ENCODE results near the gene GOLGB1. TPM values are rescaled to one million over a fixed set of nuclear protein-coding genes. Genes with fewer than 3 reads are reported as not detected.

Gene GOLGB1
- total and polyA plus RNA-seq, 2 donors (not counting 3 experiments of a cell fraction or from before 2014, with no cell fraction given) = 7.4 to 42.7 TPM

- dilution Hi-C loops (cut with MboI; ENCODE audit: extremely low pct_ligation_motif_present, low sequenced_read_pairs) = no loop called here
- no peak overlapping the region for H3K9ac ChIP-seq (replicated peaks; ENCODE audit: extremely low read depth, insufficient read depth, low read length)
- H3K4me1 ChIP-seq (ENCODE audit: control insufficient read depth, extremely low read depth, insufficient read depth, low read length) = no peaks in the 10 kb centered on the region
- ChIA-PET POLR2A (no interaction called here), CTCF (no interaction called here)
- no peak overlapping the region for H3K27ac ChIP-seq (ENCODE audit: insufficient read depth, low read depth, low read length)
- no TSS peak for BruUV-seq (replicated peaks)
- no peaks in the 10 kb centered on the region for H3K9me3 ChIP-seq (replicated peaks; ENCODE audit: control insufficient read depth, insufficient read depth, low read length)
- no peak for FAIRE-seq
- peaks cover 2% of the 10 kb centered on the region in 2 experiments for H3K36me3 ChIP-seq (ENCODE audit: control insufficient read depth in 2 of 2, extremely low read depth in 1 of 2, insufficient read depth in 2 of 2, low read length in 2 of 2)
- no peaks in the 10 kb centered on the region for H4K20me1 ChIP-seq (replicated peaks; ENCODE audit: control insufficient read depth, extremely low read depth, insufficient read depth, low read length)
- no peak for DNase-seq (ENCODE audit: low read depth, low spot score)
- no peaks in the 10 kb centered on the region for H3K9me1 ChIP-seq (replicated peaks; ENCODE audit: control insufficient read depth, extremely low read depth, insufficient read depth, low read length)
- H3K27me3 ChIP-seq (ENCODE audit: control insufficient read depth in 2 of 2, insufficient read depth in 2 of 2, low read length in 2 of 2) = no peaks in the 10 kb centered on the region
- no peak overlapping the region for H3K4me3 ChIP-seq (replicated peaks in 1 of 3; ENCODE audit: insufficient read depth in 1 of 3, low read depth in 1 of 3, low read length in 3 of 3)
- intact Hi-C loops (cut with micrococcal nuclease) = no loop called here
- no peak overlapping the region for H3K4me2 ChIP-seq (ENCODE audit: insufficient read depth, low read length)
- no peak overlapping the region for H2AFZ ChIP-seq (ENCODE audit: low read depth, low read length)
- TF ChIP-seq GATA2 (IDR thresholded peaks at IDR 0.05; ENCODE audit: insufficient read depth, insufficient read length, low read depth, low read length) = no peak
- TF ChIP-seq, protein P1, sequence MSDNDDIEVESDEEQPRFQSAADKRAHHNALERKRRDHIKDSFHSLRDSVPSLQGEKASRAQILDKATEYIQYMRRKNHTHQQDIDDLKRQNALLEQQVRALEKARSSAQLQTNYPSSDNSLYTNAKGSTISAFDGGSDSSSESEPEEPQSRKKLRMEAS (IDR thresholded peaks at IDR 0.05; ENCODE audit: insufficient read depth, insufficient read length) = no peak
- no peak for TF ChIP-seq CTCF (IDR thresholded peaks at IDR 0.05; ENCODE audit: extremely low read depth in 1 of 2, insufficient read depth in 1 of 2, low read depth in 1 of 2, low read length in 2 of 2)
- no peak for TF ChIP-seq EZH2 (IDR thresholded peaks at IDR 0.05; ENCODE audit: borderline replicate concordance, low read depth, low read length, severe bottlenecking)
- TF ChIP-seq JUN (IDR thresholded peaks at IDR 0.05; ENCODE audit: borderline replicate concordance, insufficient read depth, insufficient read length, low read depth) = no peak
- TF ChIP-seq POLR2A (IDR thresholded peaks at IDR 0.05; ENCODE audit: low read depth, low read length) = no peak
- no peak for TF ChIP-seq POLR2AphosphoS5 (IDR thresholded peaks at IDR 0.05; ENCODE audit: insufficient read depth, low read depth, low read length)
- TF ChIP-seq FOS (IDR thresholded peaks at IDR 0.05; ENCODE audit: borderline replicate concordance, insufficient read depth, low read length) = no peak
- no peak for TF ChIP-seq MYC (IDR thresholded peaks at IDR 0.05; ENCODE audit: low read depth, low read length)
- no peaks in the 10 kb centered on the region for H3K79me2 ChIP-seq (ENCODE audit: control insufficient read depth, insufficient read depth, low read length)
Measured at GRCh38 chr3:121629601-121630000, 119.9 kb downstream of the GOLGB1 start.
